ENCODE measurements around the gene BSN. TPM values are rescaled to one million over a fixed set of nuclear protein-coding genes. Genes with fewer than 3 reads are reported as not detected.

Gene BSN
- total RNA-seq, 1 donor from 2014 or later: 0.55 TPM

- intact Hi-C loops (cut with micrococcal nuclease): no loop called here
- no peaks in the 10 kb centered on the region for H3K27me3 ChIP-seq (ENCODE audit: low read depth)
- H3K4me3 ChIP-seq: no peak overlapping the region
- H3K4me1 ChIP-seq: peaks cover 17% of the 10 kb centered on the region
- TF ChIP-seq CTCF (IDR thresholded peaks at IDR 0.05; ENCODE audit: borderline replicate concordance): no peak
- H3K27ac ChIP-seq (replicated peaks): no peak overlapping the region
- no peaks in the 10 kb centered on the region for H3K36me3 ChIP-seq
- DNase-seq: no peak
- H3K9me3 ChIP-seq (replicated peaks): no peaks in the 10 kb centered on the region
These were observed 114.1 kb downstream of the BSN start for GRCh38 chr3:49668414-49668797.

- Histone ChIP-seq H3K27me3 (ENCODE audit: low read depth) (no peaks in the 10 kb centered on the region), H3K27ac (replicated peaks) (no peak overlapping the region), H3K4me3 (no peak overlapping the region), H3K4me1 (peaks cover 22% of the 10 kb centered on the region), H3K36me3 (no peaks in the 10 kb centered on the region), H3K9me3 (replicated peaks) (no peaks in the 10 kb centered on the region)
- DNase-seq: no peak
- intact Hi-C loops (cut with micrococcal nuclease): no loop called here
- no peak for TF ChIP-seq CTCF (IDR thresholded peaks at IDR 0.05; ENCODE audit: borderline replicate concordance)
These were observed 114.6 kb downstream of the BSN start for GRCh38 chr3:49668861-49669260.

- H3K36me3 ChIP-seq: no peaks in the 10 kb centered on the region
These were observed 115.1 kb downstream of the BSN start for GRCh38 chr3:49669352-49669751.

GRCh38 chr3:49670940-49671290 is 116.6 kb downstream of the BSN start:
- Histone ChIP-seq H3K36me3 (peaks cover 4% of the 10 kb centered on the region), H3K9me3 (replicated peaks) (no peaks in the 10 kb centered on the region), H3K27me3 (ENCODE audit: low read depth) (no peaks in the 10 kb centered on the region), H3K4me3 (no peak overlapping the region), H3K27ac (replicated peaks) (no peak overlapping the region), H3K4me1 (peaks cover 34% of the 10 kb centered on the region)
- no peak for TF ChIP-seq CTCF (IDR thresholded peaks at IDR 0.05; ENCODE audit: borderline replicate concordance)
- no peak for DNase-seq
- intact Hi-C loops (cut with micrococcal nuclease): loop anchor here (2.0 kb wide), 1 partner anchor 132 kb away; no protein-coding TSS in a partner anchor

More at GRCh38 chr3:49669352-49669751, 115.1 kb downstream of the BSN start:
- no peak for DNase-seq
- no peak overlapping the region for H3K4me3 ChIP-seq
- H3K27ac ChIP-seq (replicated peaks): no peak overlapping the region
- H3K4me1 ChIP-seq: peaks cover 27% of the 10 kb centered on the region
- H3K27me3 ChIP-seq (ENCODE audit: low read depth): no peaks in the 10 kb centered on the region
- intact Hi-C loops (cut with micrococcal nuclease): no loop called here
- H3K9me3 ChIP-seq (replicated peaks): no peaks in the 10 kb centered on the region
- no peak for TF ChIP-seq CTCF (IDR thresholded peaks at IDR 0.05; ENCODE audit: borderline replicate concordance)

- Histone ChIP-seq H3K27me3 (ENCODE audit: low read depth) (no peaks in the 10 kb centered on the region), H3K36me3 (peaks cover 11% of the 10 kb centered on the region), H3K4me3 (no peak overlapping the region), H3K27ac (replicated peaks) (no peak overlapping the region), H3K9me3 (replicated peaks) (no peaks in the 10 kb centered on the region), H3K4me1 (peaks cover 33% of the 10 kb centered on the region)
- intact Hi-C loops (cut with micrococcal nuclease): loop anchor here (2.0 kb wide), 1 partner anchor 133 kb away; no protein-coding TSS in a partner anchor
- peak; percentile 83 for TF ChIP-seq CTCF (IDR thresholded peaks at IDR 0.05; ENCODE audit: borderline replicate concordance)
- DNase-seq: peak; percentile 52
These were observed 117.3 kb downstream of the BSN start for GRCh38 chr3:49671291-49672288.

Measured in left ventricle myocardium inferior (tissue), 1 donor.